H9 (cell line): ENCODE measurements around the gene PRDM2. TPM values are rescaled to one million over a fixed set of nuclear protein-coding genes. Genes with fewer than 3 reads are reported as not detected.

ENCODE experiments used
- DNase-seq: peaks from one replicate; pipeline ENCODE4 v3.0.0-alpha.2; 2017
- H2AFZ ChIP-seq: one replicate; pipeline ENCODE4 v1.6.1; 2013; ENCODE audit warnings: mild to moderate bottlenecking, low read length, control low read depth, moderate library complexity
- H2AK5ac ChIP-seq: 2 replicates; pipeline ENCODE4 v1.6.1; 2013; ENCODE audit warnings: low read length, control low read depth, mixed read lengths; ENCODE audit not compliant: insufficient read length
- H2BK120ac ChIP-seq: one replicate; pipeline ENCODE4 v1.6.1; 2013; ENCODE audit warnings: low read depth, mild to moderate bottlenecking, low read length, control low read depth, inconsistent platforms; ENCODE audit not compliant: poor library complexity, severe bottlenecking
- H2BK12ac ChIP-seq: 2 replicates; pipeline ENCODE4 v1.6.1; 2013; ENCODE audit warnings: low read length, control low read depth, mixed read lengths, low read depth; ENCODE audit not compliant: insufficient read length
- H2BK15ac ChIP-seq: 2 replicates; pipeline ENCODE4 v1.6.1; 2013; ENCODE audit warnings: low read depth, low read length, control low read depth
- H2BK20ac ChIP-seq: one replicate; pipeline ENCODE4 v1.6.1; 2013; ENCODE audit warnings: low read depth, mild to moderate bottlenecking, low read length, control low read depth, inconsistent platforms; ENCODE audit not compliant: poor library complexity, severe bottlenecking
- H2BK5ac ChIP-seq: 2 replicates; pipeline ENCODE4 v1.6.1; 2013; ENCODE audit warnings: low read length, control low read depth, mixed read lengths; ENCODE audit not compliant: insufficient read length
- H3K14ac ChIP-seq: 2 replicates; pipeline ENCODE4 v1.6.1; 2013; ENCODE audit warnings: low read length, control low read depth; ENCODE audit not compliant: insufficient read depth
- H3K18ac ChIP-seq: 2 replicates; pipeline ENCODE4 v1.6.1; 2013; ENCODE audit warnings: low read depth, mild to moderate bottlenecking, mixed read lengths, low read length, control low read depth; ENCODE audit not compliant: insufficient read length
- H3K23ac ChIP-seq: 2 replicates; pipeline ENCODE4 v1.6.1; 2013; ENCODE audit warnings: low read length, control low read depth, mixed read lengths, low read depth; ENCODE audit not compliant: insufficient read length
- H3K23me2 ChIP-seq: 2 replicates; pipeline ENCODE4 v1.6.1; 2013; ENCODE audit warnings: low read depth, mild to moderate bottlenecking, mixed read lengths, low read length, control low read depth; ENCODE audit not compliant: insufficient read length, poor library complexity, severe bottlenecking
- H3K27ac ChIP-seq: 2 replicates; pipeline ENCODE4 v1.5.1; 2013; ENCODE audit warnings: low read length, control low read depth, mixed read lengths, low read depth; ENCODE audit not compliant: insufficient read length
- H3K27me3 ChIP-seq: 2 replicates; pipeline ENCODE4 v1.6.1; 2013; ENCODE audit warnings: low read length, control low read depth, inconsistent platforms; ENCODE audit not compliant: insufficient read depth
- H3K4ac ChIP-seq: 2 replicates; pipeline ENCODE4 v1.6.1; 2013; ENCODE audit warnings: low read depth, mild to moderate bottlenecking, control low read depth, inconsistent platforms, low read length, moderate library complexity
- H3K4me1 ChIP-seq: 2 replicates; pipeline ENCODE4 v1.6.1; 2013; ENCODE audit warnings: low read length, control low read depth, inconsistent platforms; ENCODE audit not compliant: insufficient read depth
- H3K4me2 ChIP-seq: 2 replicates; pipeline ENCODE4 v1.6.1; 2013; ENCODE audit warnings: low read length, control low read depth, mixed read lengths; ENCODE audit not compliant: insufficient read length, insufficient read depth
- H3K56ac ChIP-seq: 2 replicates; pipeline ENCODE4 v1.6.1; 2013; ENCODE audit warnings: low read depth, mild to moderate bottlenecking, mixed read lengths, low read length, control low read depth; ENCODE audit not compliant: insufficient read length
- H3K79me1 ChIP-seq: 2 replicates; pipeline ENCODE4 v1.6.1; 2013; ENCODE audit warnings: low read depth, mild to moderate bottlenecking, moderate library complexity, low read length, control low read depth, inconsistent platforms; ENCODE audit not compliant: insufficient read depth, poor library complexity, severe bottlenecking
- H3K79me2 ChIP-seq: 2 replicates; pipeline ENCODE4 v1.6.1; 2013; ENCODE audit warnings: low read length, control low read depth, inconsistent platforms; ENCODE audit not compliant: insufficient read depth
- H3K9ac ChIP-seq: 2 replicates; pipeline ENCODE4 v1.6.1; 2013; ENCODE audit warnings: low read length, control low read depth, mixed read lengths; ENCODE audit not compliant: insufficient read length; ENCODE audit errors: extremely low read depth
- H3K9me3 ChIP-seq: one replicate; pipeline ENCODE4 v1.6.1; 2013; ENCODE audit warnings: low read depth, low read length, inconsistent platforms; ENCODE audit not compliant: control insufficient read depth
- H3T11ph ChIP-seq: one replicate; pipeline ENCODE4 v1.6.1; 2013; ENCODE audit warnings: mild to moderate bottlenecking, low read length, control low read depth, inconsistent platforms
- H4K20me1 ChIP-seq: one replicate; pipeline ENCODE4 v1.6.1; 2013; ENCODE audit not compliant: control insufficient read depth, insufficient read length, insufficient read depth
- H4K5ac ChIP-seq: 2 replicates; pipeline ENCODE4 v1.6.1; 2013; ENCODE audit warnings: low read depth, mild to moderate bottlenecking, mixed read lengths, low read length, control low read depth; ENCODE audit not compliant: insufficient read length
- H4K8ac ChIP-seq: replicated peaks from 2 replicates; pipeline ENCODE4 v1.6.1; 2013; ENCODE audit warnings: low read length, control low read depth, mixed read lengths, low read depth; ENCODE audit not compliant: insufficient read length
- H4K91ac ChIP-seq: 2 replicates; pipeline ENCODE4 v1.6.1; 2013; ENCODE audit warnings: low read depth, mild to moderate bottlenecking, moderate library complexity, mixed read lengths, low read length, control low read depth; ENCODE audit not compliant: insufficient read length
- H3K27ac Mint-ChIP-seq, 3 experiments: 2 replicates in 2 of 3; 3 replicates in 1 of 3; pipeline ENCODE4 v1.8.0; 2020 to 2021; ENCODE audit warnings: mixed read lengths in 3 of 3, mild to moderate bottlenecking in 1 of 3, moderate library complexity in 1 of 3
- H3K27me3 Mint-ChIP-seq: 2 replicates; pipeline ENCODE4 v1.8.0; 2021; ENCODE audit warnings: low read depth, mild to moderate bottlenecking, moderate library complexity, mixed read lengths
- H3K36me3 Mint-ChIP-seq, 3 experiments: 2 replicates in 2 of 3; 3 replicates in 1 of 3; pipeline ENCODE4 v1.8.0; 2020 to 2021; ENCODE audit warnings: low read depth in 3 of 3, mixed read lengths in 3 of 3; ENCODE audit not compliant: insufficient read depth in 1 of 3
- H3K4me1 Mint-ChIP-seq, 2 experiments: 2 replicates each; pipeline ENCODE4 v1.8.0; 2020; ENCODE audit warnings: mixed read lengths in 2 of 2
- H3K4me3 Mint-ChIP-seq, 2 experiments: 2 replicates in 1 of 2; 3 replicates in 1 of 2; pipeline ENCODE4 v1.8.0; 2020 to 2021; ENCODE audit warnings: mild to moderate bottlenecking in 2 of 2, mixed read lengths in 2 of 2, moderate library complexity in 1 of 2
- H3K9me3 Mint-ChIP-seq, 2 experiments: 2 replicates in 1 of 2; 3 replicates in 1 of 2; pipeline ENCODE4 v1.8.0; 2020; ENCODE audit warnings: mild to moderate bottlenecking in 2 of 2, mixed read lengths in 2 of 2, moderate library complexity in 1 of 2
- CTCF ChIP-seq: fragments of 200-600 bp; sonication (generic); conservative IDR thresholded peaks from 3 replicates; pipeline ENCODE4 v1.8.0; 2021; ENCODE audit warnings: antibody characterized with exemption, mild to moderate bottlenecking
- WGBS: extraction: QIAGEN DNeasy Blood & Tissue Kit; methylation state at CpG from one replicate; pipeline ENCODE4 v1.1.7; 2013; ENCODE audit warnings: missing lambda C conversion rate, low lambda C conversion rate, mixed read lengths; ENCODE audit not compliant: insufficient read length; ENCODE audit errors: extremely low coverage; 5-methylcytosine and 5-hydroxymethylcytosine counted together
- total RNA-seq: library from RNA; stranded (reverse); gene quantifications from 2 replicates; pipeline ENCODE4 v1.2.1, GENCODE V29; 2021

Gene PRDM2
- total RNA-seq, 1 experiment from 2014 or later: 24.5 TPM

DNA sequence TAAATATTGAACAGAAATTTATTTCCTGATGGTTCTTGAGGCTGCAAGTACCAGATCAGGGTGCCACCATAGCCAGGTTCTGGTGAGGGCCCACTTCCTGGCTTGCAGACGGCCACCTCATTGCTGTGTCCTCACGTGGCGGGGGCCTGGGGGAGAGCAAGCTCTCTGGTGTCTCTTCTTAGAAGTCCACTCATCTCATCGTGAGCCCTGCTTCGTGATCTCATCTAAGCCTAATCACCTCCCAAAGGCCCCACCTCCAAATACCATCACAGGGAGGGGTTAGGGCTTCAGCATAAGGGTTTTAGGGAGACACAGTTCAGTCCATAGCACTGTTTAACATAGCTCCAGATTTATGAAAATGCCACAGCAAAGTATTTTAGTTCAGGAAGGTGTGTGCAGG lies 119.7 kb downstream of the PRDM2 start:
- Histone ChIP-seq H4K8ac (no peak overlapping the region), H4K5ac (no peak overlapping the region), H2BK5ac (no peak overlapping the region), H3K9me3 (no peaks in the 10 kb centered on the region), H2AFZ (no peak overlapping the region), H3K4me1 (no peaks in the 10 kb centered on the region), H3K79me2 (no peaks in the 10 kb centered on the region), H2BK12ac (no peak overlapping the region), H3K27me3 (no peaks in the 10 kb centered on the region), H2AK5ac (no peak overlapping the region), H2BK15ac (no peak overlapping the region), H3K79me1 (no peaks in the 10 kb centered on the region), H4K91ac (no peak overlapping the region), H3K27ac (no peak overlapping the region), H2BK120ac (no peak overlapping the region), H3K56ac (no peak overlapping the region), H3K9ac (no peak overlapping the region), H3K18ac (no peak overlapping the region), H3K4me2 (no peak overlapping the region), H4K20me1 (no peaks in the 10 kb centered on the region), H3T11ph (no peak overlapping the region), H3K23me2 (no peaks in the 10 kb centered on the region), H3K14ac (no peak overlapping the region), H3K23ac (no peak overlapping the region), H2BK20ac (no peak overlapping the region), H3K4ac (no peak overlapping the region)
- H3K9me3 Mint-ChIP-seq: no peaks in the 10 kb centered on the region
- 0 out of 7 replicates have a peak, but pooled peaks cover 0 to 2% (median 0%) of the 10 kb centered on the region in 3 experiments for H3K36me3 Mint-ChIP-seq
- H3K27ac Mint-ChIP-seq: no peak overlapping the region
- H3K4me3 Mint-ChIP-seq: no peak overlapping the region
- no peaks in the 10 kb centered on the region for H3K4me1 Mint-ChIP-seq
- no CpG with 5 or more reads among the region's 5 CpGs for WGBS
- no peak for DNase-seq
- TF ChIP-seq CTCF: no peak
- peaks cover 2% of the 10 kb centered on the region for H3K27me3 Mint-ChIP-seq
